GM21367 (cell line): ENCODE data around the gene FRMD4A.

ENCODE experiments used
- ATAC-seq: cut with Tn5 transposase; IDR thresholded peaks from one replicate; pipeline ENCODE4 v1.9.1; 2021; ENCODE audit not compliant: unreplicated experiment

Gene FRMD4A

GRCh38 chr10:13693783-13694700 lies 636.7 kb downstream of the FRMD4A start:
- no peak for ATAC-seq

GRCh38 chr10:13690281-13690825 lies 640.4 kb downstream of the FRMD4A start:
- no peak for ATAC-seq

GRCh38 chr10:13686331-13686752 lies 644.4 kb downstream of the FRMD4A start:
- no peak for ATAC-seq

- no peak for ATAC-seq
Observed at GRCh38 chr10:13685885-13686284, 644.8 kb downstream of the FRMD4A start.

GRCh38 chr10:13684806-13685482 lies 645.8 kb downstream of the FRMD4A start:
- ATAC-seq: no peak

- no peak for ATAC-seq
Observed at GRCh38 chr10:13684252-13684791, 646.4 kb downstream of the FRMD4A start.

- no peak for ATAC-seq
Observed at GRCh38 chr10:13683017-13683416, 647.7 kb downstream of the FRMD4A start.

GRCh38 chr10:13681960-13682359 lies 648.8 kb downstream of the FRMD4A start:
- ATAC-seq: no peak

GRCh38 chr10:13681528-13681927 lies 649.2 kb downstream of the FRMD4A start:
- no peak for ATAC-seq

GRCh38 chr10:13681095-13681494 lies 649.6 kb downstream of the FRMD4A start:
- no peak for ATAC-seq

- ATAC-seq: no peak
Observed at GRCh38 chr10:13678101-13678843, 652.5 kb downstream of the FRMD4A start.

- ATAC-seq: no peak
Observed at GRCh38 chr10:13674645-13675588, 655.8 kb downstream of the FRMD4A start.

GRCh38 chr10:13673156-13673555 lies 657.6 kb downstream of the FRMD4A start:
- no peak for ATAC-seq

GRCh38 chr10:13672548-13672947 lies 658.2 kb downstream of the FRMD4A start:
- ATAC-seq: no peak

GRCh38 chr10:13671904-13672303 lies 658.8 kb downstream of the FRMD4A start:
- ATAC-seq: no peak

GRCh38 chr10:13670311-13670710 lies 660.4 kb downstream of the FRMD4A start:
- no peak for ATAC-seq

GRCh38 chr10:13669901-13670300 lies 660.8 kb downstream of the FRMD4A start:
- ATAC-seq: no peak

GRCh38 chr10:13669182-13669855 lies 661.4 kb downstream of the FRMD4A start:
- ATAC-seq: no peak

GRCh38 chr10:13668126-13668525 lies 662.6 kb downstream of the FRMD4A start:
- no peak for ATAC-seq
